Measurements from ENCODE around the gene RIPK4. TPM values are rescaled to one million over a fixed set of nuclear protein-coding genes. Genes with fewer than 3 reads are reported as not detected.

Gene RIPK4
- total RNA-seq, 1 donor from 2014 or later, result 9.4 TPM

GRCh38 chr21:41769521-41769920, 2.7 kb upstream of the RIPK4 start:
- DNase-seq (ENCODE audit: low spot score), result no peak

- DNase-seq (ENCODE audit: low spot score), result no peak
These were observed 2.3 kb upstream of the RIPK4 start for GRCh38 chr21:41769111-41769510.

- peak; percentile 50 for DNase-seq (ENCODE audit: low spot score)
These were observed 1.7 kb upstream of the RIPK4 start for GRCh38 chr21:41768437-41769042.

- DNase-seq (ENCODE audit: low spot score), result peak; percentile 47
These were observed 969 bp upstream of the RIPK4 start for GRCh38 chr21:41767606-41768436.

- no peak for DNase-seq (ENCODE audit: low spot score)
These were observed 624 bp downstream of the RIPK4 start for GRCh38 chr21:41765973-41766882.

- no peak for DNase-seq (ENCODE audit: low spot score)
These were observed 1.4 kb downstream of the RIPK4 start for GRCh38 chr21:41765420-41765821.

- no peak for DNase-seq (ENCODE audit: low spot score)
These were observed 2.1 kb downstream of the RIPK4 start for GRCh38 chr21:41764558-41765419.

GRCh38 chr21:41763996-41764395, 2.9 kb downstream of the RIPK4 start:
- no peak for DNase-seq (ENCODE audit: low spot score)

GRCh38 chr21:41763398-41763931, 3.4 kb downstream of the RIPK4 start:
- DNase-seq (ENCODE audit: low spot score), result peak; percentile 66

GRCh38 chr21:41762753-41763152, 4.1 kb downstream of the RIPK4 start:
- DNase-seq (ENCODE audit: low spot score), result no peak

- DNase-seq (ENCODE audit: low spot score), result no peak
These were observed 4.8 kb downstream of the RIPK4 start for GRCh38 chr21:41761934-41762635.

GRCh38 chr21:41761211-41761933, 5.5 kb downstream of the RIPK4 start:
- DNase-seq (ENCODE audit: low spot score), result no peak

GRCh38 chr21:41760411-41760810, 6.4 kb downstream of the RIPK4 start:
- no peak for DNase-seq (ENCODE audit: low spot score)

- DNase-seq (ENCODE audit: low spot score), result no peak
These were observed 6.9 kb downstream of the RIPK4 start for GRCh38 chr21:41759926-41760325.

GRCh38 chr21:41759214-41759840, 7.5 kb downstream of the RIPK4 start:
- DNase-seq (ENCODE audit: low spot score), result no peak

- no peak for DNase-seq (ENCODE audit: low spot score)
These were observed 8.3 kb downstream of the RIPK4 start for GRCh38 chr21:41758550-41758949.

- DNase-seq (ENCODE audit: low spot score), result no peak
These were observed 10.7 kb downstream of the RIPK4 start for GRCh38 chr21:41755934-41756773.

- DNase-seq (ENCODE audit: low spot score), result no peak
These were observed 11.5 kb downstream of the RIPK4 start for GRCh38 chr21:41755258-41755933.

Measured in umbilical cord (tissue), 2 donors.